GM18858 (cell line): Measurements from ENCODE around the gene CUL3.
"Not testable (repeated sequence)": the region's sequence is repeated elsewhere in the genome, so short reads cannot be mapped to it uniquely, and the experiment has no call there.

Source experiments
- ATAC-seq: cut with Tn5 transposase; IDR thresholded peaks from one replicate; pipeline ENCODE4 v1.9.1; 2021; ENCODE audit not compliant: unreplicated experiment

CUL3 gene

DNA sequence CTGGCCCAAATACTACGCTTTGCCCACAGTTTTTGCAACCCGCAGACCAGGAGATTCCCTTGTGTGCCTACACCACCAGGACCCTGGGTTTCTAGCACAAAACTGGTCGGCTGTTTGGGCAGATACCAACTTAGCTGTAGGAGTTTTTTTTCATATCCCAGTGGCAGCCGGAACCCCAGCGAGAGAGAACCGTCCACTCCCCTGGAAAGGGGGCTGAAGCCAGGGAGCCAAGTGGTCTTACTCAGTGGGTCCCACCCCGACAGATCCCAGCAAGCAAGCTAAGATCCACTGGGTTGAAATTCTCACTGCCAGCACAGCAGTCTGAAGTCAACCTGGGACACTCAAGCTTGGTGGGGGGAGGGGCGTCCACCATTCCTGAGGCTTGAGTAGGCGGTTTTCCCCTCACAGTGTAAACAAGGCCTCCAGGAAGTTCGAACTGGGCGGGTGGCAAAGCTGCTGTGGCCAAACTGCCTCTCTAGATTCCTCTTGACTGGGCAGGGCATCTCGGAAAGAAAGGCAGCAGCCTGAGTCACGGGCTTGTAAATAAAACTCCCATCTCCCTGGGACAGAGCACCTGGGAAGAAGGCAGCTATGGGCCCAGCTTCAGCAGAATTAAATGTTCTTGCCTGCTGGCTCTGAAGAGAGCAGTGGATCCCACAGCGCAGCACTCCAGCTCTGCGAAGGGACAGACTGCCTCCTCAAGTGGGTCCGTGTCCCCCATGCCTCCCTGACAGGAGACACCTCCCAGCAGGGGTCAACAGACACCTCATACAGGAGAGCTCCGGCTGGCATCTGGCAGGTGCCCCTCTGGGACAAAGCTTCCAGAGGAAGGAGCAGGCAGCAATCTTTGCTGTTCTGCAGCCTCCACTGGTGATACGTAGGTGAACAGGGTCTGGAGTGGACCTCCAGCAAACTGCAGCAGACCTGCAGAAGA is 99.8 kb downstream of the CUL3 start:
- ATAC-seq, result not testable (repeated sequence)

DNA sequence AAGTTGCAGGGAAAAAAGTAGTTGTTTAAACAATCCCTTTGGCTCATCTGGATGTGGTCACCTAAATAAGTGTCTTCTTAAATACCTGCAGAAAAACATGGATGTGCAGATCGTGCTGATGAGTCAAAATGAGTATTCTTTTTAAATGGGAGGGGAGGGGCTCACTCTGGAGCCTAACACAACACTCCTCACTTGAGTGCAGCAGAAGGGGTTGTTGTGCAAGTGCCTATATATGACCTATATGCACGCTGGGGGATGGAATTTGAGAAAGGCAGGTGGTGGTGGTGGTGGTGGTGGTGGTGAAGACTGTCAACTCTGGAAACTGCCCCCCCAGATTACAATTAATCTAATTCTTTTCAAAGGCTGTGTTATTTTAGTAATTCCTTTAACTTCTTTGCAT is 105.3 kb downstream of the CUL3 start:
- no peak for ATAC-seq

DNA sequence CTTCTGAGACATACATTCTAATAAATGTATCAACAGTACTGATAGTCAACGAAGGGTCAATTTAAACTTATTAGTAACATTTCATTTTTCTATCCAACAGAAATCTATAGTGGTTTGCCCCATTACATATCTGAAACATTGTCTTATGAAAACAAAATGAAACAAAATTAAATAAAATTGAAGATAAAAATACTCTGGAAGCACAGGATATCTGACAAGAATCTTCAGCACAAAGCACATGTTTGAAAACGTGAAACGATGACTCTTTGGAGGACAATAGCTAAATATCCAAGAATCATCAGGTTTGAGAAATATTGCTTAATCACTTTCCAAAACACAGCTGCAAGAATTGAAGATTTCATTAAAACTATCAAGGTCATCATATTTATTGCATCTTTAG is 112.3 kb downstream of the CUL3 start:
- ATAC-seq, result no peak

DNA sequence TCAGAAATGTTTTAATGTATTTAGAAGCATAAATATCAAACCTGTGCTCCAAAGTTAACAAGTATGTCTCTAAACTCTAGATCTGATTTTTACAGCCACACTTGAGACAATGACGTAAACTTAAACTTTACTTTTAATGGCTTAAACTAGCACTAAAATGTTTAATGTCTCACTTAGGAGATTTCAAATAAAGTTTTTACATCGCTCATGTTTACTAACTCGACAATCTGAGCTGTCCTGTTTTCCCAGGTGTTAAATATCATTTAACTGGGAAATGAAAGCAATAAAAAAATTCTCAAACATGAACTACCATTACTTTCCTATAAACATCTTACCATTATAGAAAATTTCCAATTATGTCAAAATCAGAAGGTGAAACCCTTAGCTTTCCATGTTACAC is 113.0 kb downstream of the CUL3 start:
- ATAC-seq, result no peak

DNA sequence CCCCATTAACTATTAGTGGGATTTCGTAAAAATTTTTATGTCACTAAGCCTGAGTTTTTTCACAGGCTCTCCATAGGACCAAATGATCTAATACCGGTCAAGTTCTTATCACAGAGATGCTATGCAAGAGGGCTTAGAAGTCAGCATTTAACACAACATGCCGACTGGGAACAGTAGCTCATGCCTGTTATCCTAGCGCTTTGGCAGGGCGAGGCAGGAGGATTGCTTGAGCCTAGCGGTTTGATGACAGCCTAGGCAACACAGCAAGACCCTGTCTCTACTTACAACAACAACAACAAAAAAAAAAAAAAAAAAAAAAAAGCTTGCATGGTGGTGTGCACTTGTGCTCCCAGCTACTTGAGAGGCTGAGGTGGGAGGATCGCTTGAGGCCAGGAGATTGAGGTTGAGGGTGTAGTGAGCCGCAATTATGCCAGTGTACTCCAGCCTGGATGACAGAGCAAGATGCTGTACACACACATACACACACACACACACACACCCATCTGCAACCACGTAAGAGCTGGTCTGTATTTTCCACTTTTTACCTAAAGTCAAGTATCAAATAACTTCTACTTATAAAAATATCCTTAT is 115.7 kb downstream of the CUL3 start:
- ATAC-seq, result no peak

DNA sequence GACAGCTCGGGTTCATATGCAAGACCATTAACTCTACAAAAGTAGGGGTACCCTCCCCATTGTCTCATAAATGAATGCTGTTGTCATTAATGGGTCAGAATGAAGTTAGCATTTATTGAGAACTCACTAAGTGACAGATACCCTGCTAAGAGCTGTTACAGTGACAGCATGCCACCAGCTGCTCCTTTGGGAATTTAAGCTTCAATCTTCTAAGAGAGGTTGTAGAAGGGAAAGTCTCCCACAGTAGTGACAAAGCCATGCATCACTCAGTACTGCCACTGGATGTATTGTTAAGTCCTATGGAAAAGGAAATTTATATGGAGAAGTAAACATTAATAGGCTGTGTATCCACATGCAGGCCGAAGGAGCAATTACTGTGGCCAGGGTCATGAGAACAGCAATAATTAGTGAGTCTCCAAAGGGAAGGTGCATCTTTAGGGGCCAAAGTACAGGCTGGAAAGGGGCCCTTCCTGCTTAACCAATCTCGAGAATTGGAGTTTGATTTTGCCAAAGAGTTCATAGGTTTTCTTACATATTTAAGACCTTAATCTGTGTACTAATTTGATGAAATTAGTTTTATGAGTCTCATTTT is 118.8 kb downstream of the CUL3 start:
- ATAC-seq, result no peak

DNA sequence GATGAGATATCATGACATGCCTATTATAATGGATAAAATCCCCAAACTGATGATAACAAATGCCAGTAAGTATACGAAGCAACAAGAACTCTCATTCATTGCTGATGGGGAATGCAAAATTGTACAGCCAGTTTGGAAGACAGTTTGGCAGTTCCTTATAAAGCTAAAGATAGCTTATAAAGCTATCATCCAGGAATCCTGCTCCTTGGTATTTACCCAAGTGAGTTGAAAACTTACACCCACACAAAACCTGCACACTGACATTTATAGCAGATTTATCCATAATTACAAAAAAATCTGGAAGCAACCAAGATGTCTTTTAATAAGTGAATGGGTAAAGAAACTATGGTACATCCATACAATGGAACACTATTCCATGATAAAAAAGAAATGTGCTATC is 123.8 kb downstream of the CUL3 start:
- ATAC-seq, result no peak

DNA sequence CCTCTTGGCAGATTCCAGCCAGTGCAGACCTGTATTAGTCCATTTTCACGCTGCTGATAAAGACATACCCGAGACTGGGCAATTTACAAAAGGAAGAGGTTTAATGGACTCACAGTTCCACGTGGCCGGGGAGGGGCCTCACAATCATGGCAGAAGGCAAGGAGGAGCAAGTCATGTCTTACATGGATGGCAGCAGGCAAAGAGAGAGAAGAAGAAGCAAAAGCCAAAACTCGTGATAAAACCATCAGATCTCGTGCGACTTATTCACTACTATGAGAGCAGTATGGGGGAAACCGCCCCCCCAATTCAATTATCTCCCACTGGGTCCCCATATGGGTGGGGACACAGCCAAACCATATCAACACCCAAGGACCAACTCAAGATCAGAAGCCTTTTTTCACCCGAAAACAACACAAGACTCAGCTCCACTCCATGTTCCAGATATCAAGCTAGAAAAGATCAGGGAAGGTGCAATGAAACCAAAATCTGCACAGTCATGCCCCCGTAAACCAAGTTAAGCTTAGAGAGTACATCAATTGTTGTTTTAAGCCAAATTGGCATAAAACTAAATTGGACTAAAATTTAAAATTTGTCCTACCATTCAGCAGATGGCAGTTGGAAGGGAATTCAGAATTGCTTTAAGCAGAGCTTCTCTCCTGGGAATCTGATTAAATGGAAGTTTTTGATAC is 127.6 kb downstream of the CUL3 start:
- ATAC-seq, result no peak

DNA sequence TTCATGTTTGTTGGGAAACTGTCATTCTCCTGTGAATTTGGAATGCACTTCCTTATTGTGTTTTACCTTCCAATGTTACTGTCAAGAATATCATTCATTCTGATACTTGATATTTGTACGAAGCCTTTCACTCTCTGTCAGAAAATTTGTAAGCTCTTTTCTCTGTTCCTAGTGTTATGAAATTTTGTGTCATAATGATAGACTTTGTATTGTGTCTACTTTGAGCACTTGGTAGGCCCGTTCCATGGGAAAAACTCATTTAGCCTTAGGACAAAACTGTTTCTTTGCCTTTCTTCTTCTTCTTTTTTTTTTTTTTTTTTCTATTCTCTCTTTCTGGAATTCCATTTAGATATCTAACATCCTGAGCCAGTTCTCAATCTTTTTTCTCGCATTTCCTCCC is 131.3 kb downstream of the CUL3 start:
- no peak for ATAC-seq

DNA sequence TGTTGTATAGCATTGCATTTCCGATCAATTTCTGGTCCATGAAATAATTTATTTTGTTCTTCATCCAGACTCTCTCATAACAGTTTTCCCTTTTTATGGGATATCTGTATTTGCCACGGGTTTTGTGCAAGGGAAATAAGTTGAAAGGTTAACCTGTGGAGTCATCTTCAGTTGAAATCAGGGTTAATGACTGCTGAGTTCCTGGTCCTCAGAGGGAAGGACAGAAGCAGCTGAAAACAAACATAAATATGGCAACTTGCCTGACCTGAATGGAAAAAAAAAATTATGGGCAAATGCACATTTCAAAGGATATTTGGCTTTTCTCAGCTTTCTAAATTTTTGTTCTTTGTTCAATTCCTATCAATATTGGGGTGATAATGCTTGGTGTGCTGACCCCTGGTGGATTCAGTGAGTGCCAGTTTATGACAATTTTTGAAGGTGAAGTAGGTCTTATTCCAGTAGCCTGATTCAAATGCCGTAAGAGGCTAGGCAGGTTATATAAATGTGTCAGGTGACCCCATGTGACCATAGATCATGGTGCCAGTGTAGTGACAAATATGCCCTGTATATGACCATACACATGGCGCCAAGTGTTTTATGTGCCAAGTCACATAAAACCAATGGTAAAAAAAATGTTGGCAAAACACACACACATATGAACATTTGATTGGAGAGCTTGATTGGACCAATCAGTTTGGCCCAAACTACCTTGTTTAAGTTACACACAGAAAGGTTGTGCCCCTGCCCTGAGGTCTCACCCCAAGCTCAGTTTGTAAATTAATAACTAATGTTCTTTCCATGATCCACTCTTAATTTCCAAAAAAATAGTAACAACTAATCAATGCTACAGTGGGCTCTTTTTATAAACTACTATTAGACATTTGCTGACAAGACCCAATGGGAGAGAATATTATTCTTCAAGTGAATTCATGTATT is 135.7 kb downstream of the CUL3 start:
- no peak for ATAC-seq

DNA sequence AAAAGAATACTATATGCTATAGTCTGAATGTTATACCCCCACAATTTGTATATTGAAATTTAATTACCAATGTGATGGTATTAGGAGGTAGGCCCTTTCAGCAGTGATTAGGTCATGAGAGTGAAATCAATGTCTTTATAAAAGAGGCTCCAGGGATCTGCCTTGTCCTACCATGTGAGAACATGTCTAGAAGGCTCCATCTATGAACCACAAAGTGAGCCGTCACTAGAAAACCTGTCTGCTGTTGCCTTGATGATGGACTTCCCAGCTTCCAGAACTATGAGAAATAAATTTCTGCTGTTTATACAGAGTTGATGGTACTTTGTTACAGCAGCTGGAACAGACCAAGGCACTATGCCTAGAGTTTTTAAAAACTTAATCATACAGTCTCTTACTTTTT is 136.9 kb downstream of the CUL3 start:
- ATAC-seq, result no peak

DNA sequence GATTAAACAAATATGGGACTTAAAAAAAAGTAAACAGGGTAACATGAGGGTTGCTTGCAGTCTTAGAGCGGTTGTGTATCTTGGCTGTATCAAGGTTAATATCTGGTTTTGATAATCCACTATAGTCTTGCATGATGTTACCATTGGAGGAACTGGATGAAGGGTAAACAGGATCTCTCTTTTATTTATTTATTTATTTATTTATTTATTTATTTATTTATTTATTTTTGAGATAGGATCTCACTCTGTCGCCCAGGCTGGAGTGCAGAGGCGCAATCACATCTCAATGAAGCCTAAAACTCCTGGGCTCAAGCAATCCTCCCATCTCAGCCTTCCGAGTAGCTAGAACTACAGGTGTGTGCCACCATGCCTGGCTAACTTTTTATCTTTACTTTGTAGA is 140.4 kb downstream of the CUL3 start:
- no peak for ATAC-seq

DNA sequence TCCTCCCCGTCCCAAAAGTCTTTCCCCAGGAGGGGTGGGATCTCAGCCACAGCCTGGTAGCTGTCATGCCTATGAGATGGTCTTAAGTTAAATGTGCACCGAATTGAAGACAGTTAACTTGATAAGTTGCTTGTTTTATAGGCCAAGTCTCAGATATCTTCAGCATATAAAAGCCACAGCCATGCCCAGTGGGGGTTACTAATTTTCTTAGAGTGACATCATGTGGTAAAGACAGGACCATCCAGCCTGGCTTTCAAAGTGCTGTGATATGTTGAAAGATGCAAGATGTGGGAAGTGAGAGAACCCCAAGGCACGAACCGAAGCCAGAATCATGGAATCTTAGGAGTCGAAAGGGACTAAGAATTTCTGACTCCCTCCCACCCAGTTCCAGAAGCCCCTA is 141.1 kb downstream of the CUL3 start:
- no peak for ATAC-seq

DNA sequence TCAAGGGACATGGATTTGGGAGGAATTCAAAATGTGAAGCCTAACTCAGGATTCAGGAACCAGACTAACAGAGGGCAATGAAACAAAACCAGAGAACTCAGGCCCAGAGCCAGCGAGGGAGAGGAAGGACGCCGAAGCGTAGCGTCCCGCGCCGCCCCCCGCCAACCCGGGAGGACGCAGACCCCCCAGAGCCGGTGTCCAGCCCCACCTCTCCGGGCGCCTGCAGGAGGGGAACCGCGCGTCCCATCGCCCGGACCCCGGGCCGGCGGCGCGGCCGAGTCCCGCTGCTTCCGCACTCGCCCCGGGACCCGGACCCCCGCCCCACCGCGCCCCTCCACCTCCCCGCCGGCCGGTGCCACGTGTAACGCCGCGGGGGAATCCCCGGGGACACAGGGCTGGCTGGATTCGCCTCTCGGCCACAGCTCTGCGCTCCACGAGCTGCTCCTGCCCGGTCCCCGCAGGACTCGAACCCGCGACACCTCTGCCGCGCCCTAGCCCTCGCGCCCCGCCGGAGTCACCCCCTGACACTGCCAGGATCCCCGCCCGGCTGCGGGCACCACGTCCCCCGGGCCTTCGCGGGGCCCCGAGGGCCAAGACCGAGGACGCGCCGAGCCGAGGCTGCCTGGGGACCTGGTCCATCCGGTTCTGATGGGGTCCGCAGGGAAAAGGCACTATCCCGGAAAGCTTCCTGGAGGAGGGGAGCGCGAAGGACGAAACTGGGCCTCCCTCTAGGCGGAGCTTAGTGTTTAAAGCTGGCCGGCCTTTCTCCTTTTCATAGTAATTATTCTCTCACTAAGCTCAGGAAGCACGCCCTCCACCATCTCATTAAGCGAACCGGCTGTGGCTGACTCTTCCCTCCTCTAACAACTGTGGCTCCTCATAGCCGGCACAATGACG is 142.8 kb downstream of the CUL3 start:
- no peak for ATAC-seq

DNA sequence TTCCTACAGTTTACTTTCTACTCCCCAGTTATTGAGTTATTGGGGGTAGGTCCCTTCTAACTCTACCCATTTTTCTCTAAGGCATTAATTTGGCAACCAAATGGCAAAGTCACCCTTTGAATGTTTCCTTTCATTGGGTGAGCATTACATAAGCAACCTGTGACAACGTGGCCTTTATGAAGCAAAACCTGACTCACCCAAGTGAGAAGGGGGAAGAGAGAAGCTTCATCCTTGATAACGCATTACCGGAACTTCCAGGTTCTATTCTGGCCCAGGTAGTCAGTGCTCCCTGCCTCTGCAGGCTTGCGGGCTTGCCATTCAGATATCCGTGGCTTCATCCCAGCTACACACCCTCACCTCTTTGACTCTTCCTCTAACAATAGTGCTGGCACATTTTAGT is 144.2 kb downstream of the CUL3 start:
- no peak for ATAC-seq

DNA sequence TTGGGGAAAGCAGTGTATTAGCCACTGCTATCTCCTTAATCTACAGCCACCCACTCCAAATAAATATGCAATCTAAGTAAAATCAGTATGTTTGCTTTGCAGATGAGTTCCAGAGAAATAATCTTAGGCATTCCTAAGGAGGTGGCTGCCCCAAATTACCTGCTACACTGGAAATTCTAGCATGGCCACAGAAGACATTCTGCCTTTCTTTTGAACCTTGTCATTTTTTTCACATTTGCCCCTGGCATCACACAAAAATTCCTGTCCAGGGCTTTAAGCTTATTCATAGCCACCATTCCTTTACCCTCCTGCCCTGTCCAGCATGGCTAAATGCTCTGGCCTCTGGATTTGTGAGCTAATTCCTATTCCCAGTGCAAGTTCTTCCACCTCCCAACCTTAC is 146.4 kb downstream of the CUL3 start:
- ATAC-seq, result no peak

DNA sequence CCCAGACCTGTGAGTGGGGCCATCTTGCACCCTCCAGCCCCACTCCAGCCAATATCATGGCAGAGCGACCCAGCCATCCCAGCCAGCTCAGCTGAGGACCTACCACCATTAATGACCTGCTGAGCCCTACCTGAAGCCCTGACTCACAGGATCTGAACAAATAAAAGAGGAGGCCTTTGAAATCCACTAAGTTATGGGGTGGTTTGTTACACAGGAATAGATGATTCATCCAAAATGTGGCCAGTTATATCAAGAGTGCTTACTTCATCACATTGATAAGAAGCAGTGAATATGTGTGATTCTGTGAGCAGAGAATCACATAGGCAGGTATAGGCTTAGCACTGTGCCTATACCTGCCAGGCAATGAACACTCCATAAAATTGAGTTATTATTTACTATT is 148.5 kb downstream of the CUL3 start:
- ATAC-seq, result no peak

DNA sequence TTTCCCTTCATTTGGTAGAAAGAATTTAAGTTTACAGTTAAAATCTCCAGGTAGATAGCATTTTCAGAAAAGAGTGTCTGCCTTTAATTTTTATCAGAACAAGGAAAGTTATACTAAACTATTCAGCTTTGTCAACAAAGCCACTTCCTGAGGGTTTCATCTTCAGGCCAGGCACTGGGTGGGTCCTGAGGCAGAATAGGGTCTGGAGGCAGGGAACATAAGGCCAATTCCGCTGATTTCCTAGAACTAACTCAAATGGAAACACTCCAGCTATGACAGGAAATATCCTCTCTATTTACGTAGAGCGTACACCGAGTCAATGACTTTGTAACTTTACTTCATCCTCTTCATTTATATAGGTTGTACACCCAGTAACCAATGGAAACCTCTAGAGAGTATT is 150.5 kb downstream of the CUL3 start:
- ATAC-seq, result no peak

DNA sequence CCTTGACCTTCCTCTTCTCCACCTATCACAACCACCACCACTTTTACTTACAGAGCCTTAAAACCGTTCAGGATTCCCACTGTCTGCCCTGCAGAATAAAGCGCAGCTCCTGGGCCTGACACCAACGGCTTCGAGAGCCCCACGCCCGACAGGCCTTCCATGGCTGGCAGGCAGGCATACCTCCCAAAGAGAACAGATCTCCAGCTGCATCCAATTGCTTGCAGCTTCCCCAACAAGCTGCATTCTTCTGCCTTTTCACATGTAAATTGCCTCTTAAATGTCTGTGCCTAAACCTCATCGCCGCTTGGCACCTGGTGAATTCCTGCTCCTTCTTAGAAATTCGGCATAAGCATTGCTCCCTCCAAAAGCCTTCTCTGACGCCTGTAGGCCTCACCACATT is 151.7 kb downstream of the CUL3 start:
- no peak for ATAC-seq
